HG03575 (cell line): Measurements from ENCODE around the gene ARHGAP23.
"Not testable (repeated sequence)": the region's sequence is repeated elsewhere in the genome, so short reads cannot be mapped to it uniquely, and the experiment has no call there.

Experiments used
- ATAC-seq: cut with Tn5 transposase; IDR thresholded peaks from one replicate; pipeline ENCODE4 v1.9.1; 2021; ENCODE audit not compliant: unreplicated experiment, insufficient number of reproducible peaks, low FRiP score; ENCODE audit errors: extremely low read depth

Gene ARHGAP23

DNA sequence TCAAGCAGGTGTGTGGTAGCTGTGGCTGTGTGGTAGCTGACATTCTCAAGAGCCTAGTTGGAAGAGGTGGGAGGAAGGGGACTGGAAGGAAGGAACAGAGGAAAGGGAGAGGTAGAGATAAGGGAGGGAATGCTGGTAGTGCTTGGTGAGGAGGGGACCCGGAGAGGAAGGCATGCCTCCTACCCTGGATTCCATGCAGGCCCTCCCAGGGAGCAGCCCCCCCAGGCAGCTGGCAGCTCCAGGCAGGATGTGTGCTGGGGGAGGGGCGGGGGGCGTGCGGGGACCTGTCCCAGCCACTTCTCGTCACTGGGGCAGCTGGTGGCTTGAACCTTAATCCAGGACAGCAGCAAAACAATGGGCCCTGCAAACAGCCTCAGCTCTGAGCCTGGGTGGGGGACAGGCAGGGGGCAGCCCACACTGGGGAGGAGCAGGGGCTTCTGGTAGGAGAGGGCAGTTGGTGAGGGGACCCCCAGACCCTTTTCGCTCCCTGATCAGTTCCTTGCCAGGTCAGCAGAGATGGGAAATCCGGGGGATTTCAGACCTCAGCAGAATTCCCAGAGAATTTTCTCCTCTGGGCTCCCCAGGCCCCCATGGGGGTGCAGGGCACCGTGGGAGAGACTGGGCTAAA, 27.1 kb downstream of the ARHGAP23 start:
- ATAC-seq, result no peak

DNA sequence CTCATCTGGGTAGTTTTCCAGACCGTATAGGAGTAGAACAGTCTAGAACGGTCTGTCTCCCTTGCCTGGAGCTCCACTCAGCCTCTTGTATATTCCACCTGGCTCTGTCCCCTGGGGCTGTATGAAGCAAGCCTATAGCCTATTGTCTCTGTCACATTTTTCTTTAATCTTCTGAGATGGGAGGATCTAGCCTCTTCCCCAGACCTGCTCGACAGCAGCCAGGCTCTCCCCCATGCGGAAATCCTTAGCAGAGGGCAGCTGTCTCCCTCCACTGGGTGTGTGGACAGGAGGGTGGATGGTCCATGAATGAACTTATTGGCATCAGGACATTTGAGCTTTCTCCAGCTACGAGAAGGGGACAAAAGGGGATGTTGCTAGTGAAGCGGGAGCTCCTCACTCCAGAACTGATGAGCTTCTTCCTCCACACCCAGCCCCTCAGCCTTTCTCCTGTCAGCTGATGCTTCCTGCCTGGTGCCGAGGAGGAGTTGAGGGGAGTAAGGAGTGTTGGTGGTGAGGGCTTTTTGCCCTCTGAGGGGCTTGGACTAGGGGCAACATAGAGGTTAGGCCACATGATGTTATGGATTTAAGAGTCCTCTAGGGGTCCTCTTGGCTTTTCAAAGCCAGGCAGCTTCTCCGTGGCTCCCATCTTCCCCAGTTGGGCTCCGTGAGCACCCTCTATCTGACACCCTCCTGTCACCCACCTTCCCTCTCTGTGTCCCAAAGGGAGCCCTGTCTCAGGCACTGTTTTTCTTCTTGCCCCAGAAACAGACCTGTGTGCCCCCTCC, 28.0 kb downstream of the ARHGAP23 start:
- no peak for ATAC-seq

DNA sequence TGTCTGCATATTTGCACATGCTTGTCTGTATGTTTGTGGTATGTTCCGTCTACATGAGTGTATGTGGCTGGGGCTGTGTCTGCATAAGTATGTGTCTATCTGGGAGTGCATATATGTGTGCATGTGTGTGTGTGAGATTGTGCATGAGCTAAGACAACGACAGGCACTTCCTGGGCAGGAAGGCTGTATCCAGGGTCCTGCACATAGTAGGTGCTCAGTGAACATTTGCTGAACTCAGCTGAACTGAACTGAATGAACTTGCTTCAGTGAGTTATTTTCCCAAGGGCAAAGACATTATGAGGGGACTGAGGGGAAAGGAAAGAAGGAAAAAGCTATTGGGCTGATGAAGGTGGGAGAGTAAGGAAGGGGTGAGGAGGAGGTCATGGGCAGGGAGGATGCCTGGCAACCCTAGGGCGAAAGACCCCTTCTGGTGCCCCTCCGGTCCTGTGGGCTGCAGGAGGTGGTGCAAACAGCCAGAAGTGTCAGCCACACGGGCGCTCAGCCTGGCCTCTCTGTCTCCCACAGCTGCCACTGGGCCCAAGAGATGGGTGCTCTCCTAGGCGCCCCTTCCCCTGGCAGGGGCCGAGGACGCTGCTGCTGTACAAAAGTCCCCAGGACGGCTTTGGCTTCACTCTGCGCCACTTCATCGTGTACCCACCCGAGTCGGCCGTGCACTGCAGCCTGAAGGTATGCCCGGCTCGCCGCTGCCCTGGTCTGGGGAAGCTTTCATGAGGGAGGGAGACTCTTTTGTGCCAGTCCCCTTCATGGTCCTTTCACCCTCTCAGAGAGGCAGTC, 29.5 kb downstream of the ARHGAP23 start:
- ATAC-seq, result no peak

DNA sequence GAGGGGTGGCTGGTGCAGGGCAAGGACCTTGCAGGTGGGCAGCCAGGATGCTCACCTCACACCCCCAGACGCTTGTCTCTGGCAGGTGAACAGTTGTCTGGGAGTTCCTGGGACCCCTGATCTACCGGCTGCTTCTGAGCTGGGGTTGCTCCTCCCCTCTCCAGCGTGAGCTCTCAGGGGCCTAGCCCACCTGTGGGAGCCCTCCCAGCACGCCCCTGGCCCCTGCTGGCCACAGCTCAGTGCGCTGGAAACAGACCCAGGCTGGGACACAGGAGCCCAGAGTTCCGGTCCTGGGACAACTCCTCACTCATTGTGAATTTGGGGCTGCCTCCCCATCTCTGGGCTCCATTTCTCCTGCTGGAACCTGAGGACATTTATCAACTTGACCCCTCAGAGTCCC, 30.3 kb downstream of the ARHGAP23 start:
- ATAC-seq, result no peak

DNA sequence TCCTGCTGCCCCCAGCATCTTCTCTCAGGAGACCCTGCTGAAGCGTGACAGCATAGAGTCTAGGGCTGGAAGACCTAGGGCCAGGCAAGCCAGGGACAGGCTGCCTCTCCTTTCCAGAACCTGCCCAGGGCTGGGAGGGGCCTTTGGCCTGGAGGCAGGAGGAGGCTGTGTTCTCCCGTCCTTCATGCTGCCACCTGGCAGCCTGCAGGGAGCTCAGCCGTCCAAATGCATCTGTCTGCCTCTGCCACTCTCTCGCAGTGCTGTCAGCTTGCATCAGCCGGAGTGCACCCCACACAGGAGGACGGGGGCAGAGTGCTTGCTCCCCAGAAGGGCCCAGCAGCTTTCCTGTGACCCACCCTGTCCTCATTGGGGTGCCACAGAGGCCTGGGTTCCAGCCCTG, 31.3 kb downstream of the ARHGAP23 start:
- ATAC-seq, result no peak

DNA sequence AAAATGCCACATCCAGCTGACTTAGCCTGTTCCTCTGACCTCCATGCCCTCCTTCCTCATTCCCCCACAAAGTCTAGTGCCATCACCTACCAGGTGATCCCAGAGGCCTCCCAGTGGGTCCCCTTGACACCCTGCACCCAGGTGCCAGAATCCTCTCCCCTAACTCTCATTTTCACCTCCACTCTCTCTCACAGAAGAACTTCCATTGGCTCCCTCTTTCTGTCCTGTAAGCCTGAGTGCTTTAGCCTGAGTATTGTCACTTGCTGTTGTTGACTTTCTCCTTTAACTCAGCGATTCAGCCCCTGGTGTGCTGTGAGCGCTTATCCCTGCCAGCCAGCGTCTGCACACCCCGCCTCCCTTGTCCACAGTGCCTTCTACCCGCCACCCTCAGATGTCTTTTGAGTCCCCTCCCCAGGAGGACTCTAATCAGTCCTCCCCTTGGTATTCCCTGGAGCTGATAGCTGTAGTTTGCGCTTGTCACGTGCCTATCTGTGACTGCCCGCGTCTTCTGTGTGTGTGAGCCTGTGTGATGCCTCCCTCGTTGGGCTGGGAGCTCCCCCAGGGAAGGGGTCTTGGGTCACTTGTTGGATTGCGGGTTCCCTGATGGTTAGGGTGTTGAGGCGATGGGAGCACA, 31.9 kb downstream of the ARHGAP23 start:
- ATAC-seq, result no peak

DNA sequence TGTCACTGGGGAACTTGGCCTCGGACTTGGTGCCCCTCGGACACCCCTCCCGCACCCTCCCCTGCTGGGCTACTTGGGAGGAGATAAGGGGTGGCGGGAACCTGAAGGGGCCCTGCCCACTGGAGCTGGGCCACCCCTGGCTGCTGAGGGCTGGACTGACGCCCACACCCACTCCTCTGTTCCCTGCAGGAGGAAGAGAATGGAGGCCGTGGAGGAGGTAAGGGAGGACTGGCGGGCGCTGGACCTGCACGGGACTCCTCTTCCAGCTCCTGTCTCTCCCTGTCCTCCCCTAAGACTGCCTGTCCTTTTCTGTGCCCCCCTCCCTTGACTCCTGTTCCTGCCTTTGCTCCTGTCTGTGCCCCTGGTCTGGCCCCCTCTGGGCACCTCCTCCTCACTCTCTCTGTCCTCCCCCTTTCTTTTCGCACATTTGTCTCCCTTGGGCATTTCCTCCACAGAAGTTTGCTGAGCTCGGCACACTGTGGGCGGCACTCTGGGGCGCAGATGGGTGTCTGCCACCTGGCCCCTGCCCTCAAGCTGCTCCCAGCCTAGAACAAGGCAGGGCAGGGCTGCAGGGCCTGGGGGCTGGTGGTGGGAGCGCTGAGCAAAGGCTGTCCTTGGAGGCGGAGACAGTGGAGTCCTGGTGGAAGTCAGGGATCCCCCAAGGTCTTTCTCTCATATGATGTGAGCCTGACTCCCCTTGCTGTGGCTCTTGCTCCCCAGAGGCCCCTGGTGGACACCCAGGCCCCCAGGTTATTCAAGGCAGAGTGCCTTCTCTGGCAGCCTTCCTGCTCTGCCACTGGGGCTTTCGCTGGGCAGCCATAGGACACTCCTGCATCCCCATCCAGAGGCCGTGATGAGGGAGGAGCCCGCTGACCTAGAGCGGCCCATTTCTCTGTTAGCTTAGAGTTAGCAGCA, 32.7 kb downstream of the ARHGAP23 start:
- no peak for ATAC-seq

DNA sequence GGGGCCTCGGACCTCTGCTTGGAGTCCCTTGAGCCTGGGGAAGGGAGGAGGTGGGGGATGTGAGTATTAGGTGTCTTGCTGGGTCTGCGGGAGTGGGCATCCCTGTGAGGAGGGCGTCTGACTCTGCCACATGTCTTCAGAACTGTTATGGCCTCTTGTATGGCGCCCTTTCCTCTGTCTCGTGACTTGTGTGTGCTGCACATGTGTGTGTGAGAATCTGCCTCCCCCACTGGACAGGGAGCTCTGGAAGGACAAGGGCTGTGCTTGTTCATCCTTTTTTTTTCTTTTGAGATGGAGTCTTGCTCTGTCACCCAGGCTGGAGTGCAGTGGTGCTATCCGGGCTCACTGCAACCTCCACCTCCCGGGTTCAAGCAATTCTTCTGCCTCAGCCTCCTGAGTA, 33.4 kb downstream of the ARHGAP23 start:
- ATAC-seq, result no peak

DNA sequence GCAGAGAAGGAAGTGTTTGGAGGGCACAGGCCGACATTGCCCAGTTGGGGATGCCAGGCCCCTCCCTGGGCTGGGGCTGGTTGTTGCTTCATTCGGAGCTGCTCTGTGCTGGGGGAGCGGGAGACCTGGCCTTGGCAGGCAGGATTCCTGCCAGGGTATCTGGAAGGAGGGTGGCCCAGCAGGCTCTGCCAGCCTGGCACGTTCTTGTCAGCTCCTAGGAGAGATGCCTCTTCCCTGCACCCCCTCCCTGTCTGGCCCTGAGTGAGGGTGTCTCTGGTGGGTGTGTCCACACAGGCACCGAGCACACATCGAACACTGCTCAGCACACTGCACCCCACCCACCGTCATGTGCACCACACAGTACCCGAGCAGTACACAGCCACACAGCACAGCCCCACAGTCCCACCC, 35.2 kb downstream of the ARHGAP23 start:
- no peak for ATAC-seq

DNA sequence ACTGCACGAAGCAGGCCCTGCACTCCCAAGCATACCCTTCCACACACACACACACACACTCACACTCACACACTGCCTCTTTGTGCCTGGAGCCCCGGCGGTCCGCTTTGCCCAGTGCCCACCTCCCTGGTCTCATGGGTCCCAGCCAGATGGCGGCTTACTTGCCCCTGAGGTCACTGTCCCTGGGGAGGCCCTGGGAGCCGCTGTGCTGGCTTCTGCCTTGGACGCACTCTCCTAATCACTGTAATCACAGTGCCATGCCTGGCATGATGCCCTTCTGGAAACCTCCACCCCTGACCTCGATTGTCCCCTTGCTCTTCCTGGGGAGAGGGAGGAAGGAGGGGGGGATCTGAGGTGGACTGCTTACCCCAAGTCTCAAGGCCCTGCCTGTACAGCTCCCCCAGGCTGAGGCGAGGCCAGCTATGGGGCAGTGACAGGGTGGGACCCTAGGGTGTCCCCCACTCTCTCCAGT, 36.0 kb downstream of the ARHGAP23 start:
- ATAC-seq, result no peak

DNA sequence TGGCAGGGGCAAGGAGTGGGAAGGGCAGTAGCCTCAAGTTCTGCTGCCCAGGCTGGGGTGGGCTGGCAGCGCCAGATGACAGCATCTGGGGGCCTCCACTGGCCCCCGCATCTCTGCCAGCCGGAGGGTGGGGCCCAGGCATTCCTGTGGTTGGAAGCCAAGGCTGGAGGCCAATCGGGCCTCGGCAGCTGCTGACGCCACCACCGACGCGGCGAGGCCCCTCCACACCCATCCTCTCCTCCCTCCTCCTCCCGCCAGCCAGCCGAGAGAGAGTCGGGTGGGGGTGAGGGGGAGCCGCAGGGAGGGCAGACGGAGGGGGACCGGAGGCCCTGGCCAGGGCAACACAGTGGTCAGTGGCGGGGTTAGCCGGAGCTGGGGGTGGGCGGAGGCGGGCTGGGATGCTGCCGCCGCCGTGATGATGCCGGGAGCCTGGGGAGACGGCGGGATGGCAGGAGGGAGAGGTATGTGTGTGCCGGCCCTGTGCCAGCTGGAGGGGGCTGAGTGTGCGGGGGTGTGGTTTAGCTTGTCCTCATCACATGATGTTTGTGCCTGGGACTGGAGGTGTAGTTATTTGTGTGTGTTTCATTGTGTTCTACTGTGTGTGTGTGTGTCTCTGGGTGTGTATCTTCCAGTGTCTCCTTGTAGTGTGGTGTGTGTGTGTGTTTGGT, 36.6 kb downstream of the ARHGAP23 start:
- no peak for ATAC-seq

DNA sequence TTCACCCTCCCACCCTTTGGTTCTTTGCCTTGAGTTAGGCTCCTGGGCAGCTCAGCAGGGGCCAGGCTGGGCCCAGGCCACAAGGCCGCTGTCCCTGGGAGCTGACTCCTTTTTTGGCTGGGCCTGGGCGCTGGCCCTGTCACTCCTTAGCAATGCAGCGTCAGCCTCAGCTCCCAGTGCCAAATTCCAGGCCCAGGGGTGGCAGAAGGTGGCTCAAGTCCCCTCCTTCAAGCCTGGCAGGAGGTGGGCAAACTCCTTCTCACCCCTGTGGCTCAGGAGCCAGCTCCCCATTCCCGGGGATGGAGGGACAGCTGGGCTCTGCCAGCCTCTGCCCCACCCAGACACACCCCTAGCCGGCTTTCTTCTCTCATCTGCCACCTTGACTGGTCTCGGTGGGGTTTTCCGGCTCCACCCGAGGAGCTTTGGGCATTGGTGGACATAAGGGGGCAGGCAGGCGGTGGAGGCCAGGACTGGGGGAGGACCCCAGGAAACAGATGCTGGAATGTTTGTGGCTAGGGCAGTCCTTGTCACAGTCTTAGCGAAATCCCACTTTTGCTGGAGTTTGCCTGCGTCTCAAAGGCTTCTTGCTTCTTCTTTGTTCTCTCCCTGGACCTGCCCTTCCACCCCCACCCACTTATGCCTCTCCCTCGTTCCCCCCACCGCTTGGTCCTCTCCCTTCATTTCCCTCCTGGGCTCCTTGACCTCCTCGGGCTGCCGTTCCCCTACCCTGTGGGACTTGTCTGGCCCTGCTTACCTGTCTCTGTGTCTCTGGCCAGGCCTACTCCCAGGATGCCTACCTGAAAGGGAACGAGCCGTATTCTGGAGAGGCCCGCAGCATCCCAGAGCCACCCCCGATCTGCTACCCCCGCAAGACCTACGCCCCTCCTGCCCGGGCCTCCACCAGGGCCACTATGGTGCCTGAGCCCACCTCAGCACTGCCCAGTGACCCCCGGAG, 37.4 kb downstream of the ARHGAP23 start:
- no peak for ATAC-seq

DNA sequence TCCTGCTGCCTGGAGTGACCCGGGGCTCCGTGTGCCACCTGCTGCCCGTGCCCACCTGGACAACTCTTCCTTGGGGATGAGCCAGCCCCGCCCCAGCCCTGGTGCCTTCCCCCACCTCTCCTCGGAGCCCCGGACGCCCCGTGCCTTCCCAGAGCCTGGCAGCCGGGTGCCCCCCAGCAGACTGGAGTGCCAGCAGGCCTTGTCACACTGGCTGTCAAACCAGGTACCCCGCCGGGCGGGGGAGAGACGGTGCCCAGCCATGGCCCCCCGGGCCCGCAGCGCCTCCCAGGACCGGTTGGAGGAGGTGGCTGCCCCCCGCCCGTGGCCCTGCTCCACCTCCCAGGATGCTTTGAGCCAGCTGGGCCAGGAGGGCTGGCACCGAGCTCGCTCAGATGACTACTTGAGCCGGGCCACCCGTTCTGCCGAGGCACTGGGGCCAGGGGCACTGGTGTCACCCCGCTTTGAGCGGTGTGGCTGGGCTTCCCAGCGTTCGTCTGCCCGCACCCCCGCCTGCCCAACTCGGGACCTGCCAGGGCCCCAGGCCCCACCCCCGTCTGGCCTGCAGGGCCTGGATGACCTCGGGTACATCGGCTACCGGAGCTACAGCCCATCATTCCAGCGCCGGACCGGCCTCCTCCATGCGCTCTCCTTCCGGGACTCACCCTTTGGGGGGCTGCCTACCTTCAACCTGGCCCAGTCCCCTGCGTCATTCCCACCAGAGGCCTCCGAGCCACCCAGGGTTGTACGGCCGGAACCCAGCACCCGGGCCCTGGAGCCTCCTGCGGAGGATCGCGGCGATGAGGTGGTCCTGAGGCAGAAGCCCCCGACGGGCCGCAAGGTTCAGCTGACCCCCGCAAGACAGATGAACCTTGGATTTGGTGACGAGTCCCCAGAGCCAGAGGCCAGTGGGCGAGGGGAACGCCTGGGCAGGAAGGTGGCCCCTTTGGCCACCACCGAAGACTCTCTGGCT, 38.4 kb downstream of the ARHGAP23 start:
- no peak for ATAC-seq

DNA sequence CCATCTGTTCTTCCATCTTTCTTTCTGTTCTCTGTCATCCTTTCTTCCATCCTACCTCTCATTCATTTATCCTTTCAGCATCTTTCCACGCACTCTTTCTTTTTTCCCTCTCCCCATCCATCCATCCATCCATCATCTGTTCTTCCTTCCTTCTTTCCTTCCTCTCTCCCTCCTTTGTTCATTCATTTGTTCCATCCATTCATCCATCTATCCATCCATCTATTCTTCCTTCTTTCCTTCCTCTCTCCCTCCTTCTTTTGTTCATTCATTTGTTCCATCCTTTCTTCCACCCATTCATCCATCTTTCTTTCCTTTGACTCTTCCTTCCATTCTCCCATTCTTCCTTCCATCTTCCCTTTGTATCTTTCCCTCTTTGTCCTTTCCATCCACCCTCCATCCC, 39.2 kb downstream of the ARHGAP23 start:
- no peak for ATAC-seq

DNA sequence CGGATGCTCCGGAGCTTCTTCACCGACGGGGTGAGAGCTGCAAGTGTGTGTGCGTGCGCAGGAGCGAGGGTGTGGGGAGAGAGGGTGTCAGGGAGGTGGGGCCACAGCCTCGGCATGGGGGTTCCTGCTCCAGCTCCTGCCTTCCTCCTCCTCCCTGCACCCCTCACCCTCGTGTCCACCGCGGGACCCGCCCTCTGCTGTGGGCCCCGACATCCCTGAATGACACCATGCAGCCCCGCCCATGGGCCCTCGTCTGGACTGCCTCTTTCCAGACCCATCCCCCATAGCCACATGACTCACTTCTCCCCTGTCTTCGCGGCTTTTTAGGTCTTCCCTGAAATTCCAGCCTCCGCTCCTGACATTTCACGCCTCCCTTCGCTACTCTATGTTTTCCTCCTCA, 41.6 kb downstream of the ARHGAP23 start:
- ATAC-seq, result no peak

DNA sequence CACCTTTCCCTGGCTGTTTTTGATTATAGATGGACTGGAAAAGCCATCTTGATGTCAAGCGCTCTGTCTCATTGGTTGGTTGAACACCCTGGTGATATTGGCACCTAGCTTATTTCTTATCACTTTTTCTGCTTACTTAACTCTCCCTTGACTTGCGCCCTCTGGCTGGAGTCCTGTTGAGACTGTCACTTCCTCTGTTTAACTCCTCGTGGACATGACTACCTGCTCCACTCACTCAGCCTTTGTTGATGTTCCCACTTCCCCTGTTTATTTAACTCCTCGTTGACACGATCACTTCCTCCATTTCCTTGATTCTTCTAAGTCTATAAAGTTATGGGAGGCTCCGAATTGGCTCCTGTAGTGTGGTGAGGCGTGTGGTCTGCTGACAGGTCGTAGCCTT, 43.0 kb downstream of the ARHGAP23 start:
- not testable (repeated sequence) for ATAC-seq
